HEK293T (cell line): ENCODE data around the gene MTHFD2.

ENCODE experiments used
- ELF4 ChIP-seq: fragments of 450-650 bp; IDR thresholded peaks from 2 replicates; pipeline ENCODE4 v1.6.1; 2017; ENCODE audit warnings: antibody characterized with exemption
- FOXA1 ChIP-seq: fragments of 450-650 bp; IDR thresholded peaks from 2 replicates; pipeline ENCODE4 v1.6.1; 2016; ENCODE audit warnings: mild to moderate bottlenecking
- FOXK2 ChIP-seq: fragments of 450-650 bp; IDR thresholded peaks from 2 replicates; pipeline ENCODE4 v1.6.1; 2016; ENCODE audit warnings: mild to moderate bottlenecking
- FOXM1 ChIP-seq: fragments of 450-650 bp; IDR thresholded peaks from 2 replicates; pipeline ENCODE4 v1.6.1; 2017; ENCODE audit warnings: mild to moderate bottlenecking, borderline replicate concordance
- NFRKB ChIP-seq: fragments of 450-650 bp; IDR thresholded peaks from 2 replicates; pipeline ENCODE4 v1.6.1; 2016; ENCODE audit warnings: mild to moderate bottlenecking, moderate library complexity
- SP1 ChIP-seq: fragments of 450-650 bp; IDR thresholded peaks from 2 replicates; pipeline ENCODE4 v1.6.1; 2017
- SUZ12 ChIP-seq: fragments of 450-650 bp; IDR thresholded peaks from 2 replicates; pipeline ENCODE4 v1.6.1; 2016; ENCODE audit warnings: mild to moderate bottlenecking
- TARDBP ChIP-seq: fragments of 450-650 bp; IDR thresholded peaks from 2 replicates; pipeline ENCODE4 v1.6.1; 2016

GRCh38 chr2:74186038-74186437 is 12.4 kb upstream of the MTHFD2 start:
- TF ChIP-seq NFRKB: no peak
- no peak for TF ChIP-seq FOXK2
- TF ChIP-seq TARDBP: no peak
- no peak for TF ChIP-seq SUZ12
- TF ChIP-seq ELF4: no peak
- TF ChIP-seq FOXA1: no peak
- TF ChIP-seq SP1: no peak
- no peak for TF ChIP-seq FOXM1
